Hepatocyte (in vitro differentiated cells): ENCODE results near the gene AZIN2.

Source experiments
- CTCF ChIP-seq: fragments of 200-600 bp; sonication (generic); IDR thresholded peaks from 2 replicates; pipeline ENCODE4 v1.5.1; 2016; ENCODE audit warnings: antibody characterized with exemption, mild to moderate bottlenecking; ENCODE audit not compliant: poor library complexity
- EZH2 ChIP-seq: fragments of 200-600 bp; sonication (generic); IDR thresholded peaks from 2 replicates; pipeline ENCODE4 v1.6.1; 2016; ENCODE audit warnings: antibody characterized with exemption, mild to moderate bottlenecking, borderline replicate concordance

- TF ChIP-seq CTCF: peak; percentile 76
- no peak for TF ChIP-seq EZH2
Measured at GRCh38 chr1:33086384-33086850, 5.5 kb downstream of the AZIN2 start.
